Measurements from ENCODE around the gene LSR. TPM values are rescaled to one million over a fixed set of nuclear protein-coding genes. Genes with fewer than 3 reads are reported as not detected.

The LSR gene
- total RNA-seq, 1 experiment from 2014 or later, result 475 TPM

Other genes with a start within 250 kb of the LSR start
- 13.2 and 24.8 TPM in 2 replicates for gene GRAMD1A, start 248.7 kb upstream of the LSR start, total RNA-seq (2014; rRNA removed; shearing (Covaris generic))
- gene SCN1B, start 218.5 kb upstream of the LSR start, total RNA-seq (2014; rRNA removed; shearing (Covaris generic)), result 0.25 and 0.73 TPM in 2 replicates
- 0.42 and 3.0 TPM in 2 replicates for gene HPN, start 207.3 kb upstream of the LSR start, total RNA-seq (2014; rRNA removed; shearing (Covaris generic))
- gene FXYD3, start 133.2 kb upstream of the LSR start, total RNA-seq (2014; rRNA removed; shearing (Covaris generic)), result 15.8 and 38.9 TPM in 2 replicates
- gene LGI4, start 113.9 kb upstream of the LSR start, total RNA-seq (2014; rRNA removed; shearing (Covaris generic)), result not detected in 2 replicates
- not detected in 2 replicates for gene FXYD1, start 110.2 kb upstream of the LSR start, total RNA-seq (2014; rRNA removed; shearing (Covaris generic))
- not detected in 2 replicates for gene FXYD7, start 105.7 kb upstream of the LSR start, total RNA-seq (2014; rRNA removed; shearing (Covaris generic))
- gene FXYD5, start 94.3 kb upstream of the LSR start, total RNA-seq (2014; rRNA removed; shearing (Covaris generic)), result 46.4 and 48.2 TPM in 2 replicates
- not detected in 2 replicates for gene FAM187B, start 20.3 kb upstream of the LSR start, total RNA-seq (2014; rRNA removed; shearing (Covaris generic))
- gene USF2, start 20.0 kb downstream of the LSR start, total RNA-seq (2014; rRNA removed; shearing (Covaris generic)), result 218 and 226 TPM in 2 replicates
- gene HAMP, start 33.5 kb downstream of the LSR start, total RNA-seq (2014; rRNA removed; shearing (Covaris generic)), result 0.05 TPM in 1 of 2 replicates, not detected in the other
- not detected in 2 replicates for gene MAG, start 43.2 kb downstream of the LSR start, total RNA-seq (2014; rRNA removed; shearing (Covaris generic))
- 0.28 TPM in 1 of 2 replicates, not detected in the other for gene CD22, start 80.2 kb downstream of the LSR start, total RNA-seq (2014; rRNA removed; shearing (Covaris generic))
- not detected in 2 replicates for gene FFAR1, start 98.9 kb downstream of the LSR start, total RNA-seq (2014; rRNA removed; shearing (Covaris generic))
- gene FFAR3, start 109.5 kb downstream of the LSR start, total RNA-seq (2014; rRNA removed; shearing (Covaris generic)), result not detected in 2 replicates
- gene GPR42, start 122.1 kb downstream of the LSR start, total RNA-seq (2014; rRNA removed; shearing (Covaris generic)), result not detected in 2 replicates
- gene FFAR2, start 199.3 kb downstream of the LSR start, total RNA-seq (2014; rRNA removed; shearing (Covaris generic)), result 0.08 and 0.33 TPM in 2 replicates
- gene KRTDAP, start 241.5 kb downstream of the LSR start, total RNA-seq (2014; rRNA removed; shearing (Covaris generic)), result not detected in 2 replicates